Cerebellar nuclear complex (tissue), 1 donor: ENCODE measurements around the gene ASPHD2.
"Not testable (repeated sequence)": the region's sequence is repeated elsewhere in the genome, so short reads cannot be mapped to it uniquely, and the experiment has no call there.

Experiments
- DNase-seq, 2 experiments: peaks; one replicate each; lab custom pipeline; 2025; lab: John Stamatoyannopoulos, UW

ASPHD2 gene

GRCh38 chr22:26428515-26429457, at the start of gene ASPHD2:
ASPHD2 (plus strand) TSS chr22:26429260; CDS start chr22:26433616, 4,356 bp downstream.
- no peak for DNase-seq

GRCh38 chr22:26380072-26380830, 48.8 kb upstream of the ASPHD2 start:
- no peak for DNase-seq

- DNase-seq, result no peak
These were observed 46.3 kb upstream of the ASPHD2 start for GRCh38 chr22:26382782-26383181.

GRCh38 chr22:26383968-26384556, 45.0 kb upstream of the ASPHD2 start:
- no peak for DNase-seq

- no peak for DNase-seq
These were observed 43.9 kb upstream of the ASPHD2 start for GRCh38 chr22:26385164-26385563.

GRCh38 chr22:26389125-26389524, 39.9 kb upstream of the ASPHD2 start:
- no peak for DNase-seq

GRCh38 chr22:26391091-26391490, 38.0 kb upstream of the ASPHD2 start:
- no peak for DNase-seq

GRCh38 chr22:26391623-26392022, 37.4 kb upstream of the ASPHD2 start:
- DNase-seq, result no peak

- no peak for DNase-seq
These were observed 35.1 kb upstream of the ASPHD2 start for GRCh38 chr22:26393929-26394328.

- no peak for DNase-seq
These were observed 34.3 kb upstream of the ASPHD2 start for GRCh38 chr22:26394777-26395176.

- no peak for DNase-seq
These were observed 33.1 kb upstream of the ASPHD2 start for GRCh38 chr22:26395926-26396325.

GRCh38 chr22:26398741-26399153, 30.3 kb upstream of the ASPHD2 start:
- DNase-seq, result peak; percentile 7 to 71

- DNase-seq, result no peak
These were observed 29.8 kb upstream of the ASPHD2 start for GRCh38 chr22:26399289-26399688.

GRCh38 chr22:26401726-26402125, 27.3 kb upstream of the ASPHD2 start:
- no peak for DNase-seq

GRCh38 chr22:26404851-26405421, 24.1 kb upstream of the ASPHD2 start:
- no peak for DNase-seq

- no peak for DNase-seq
These were observed 22.9 kb upstream of the ASPHD2 start for GRCh38 chr22:26406118-26406517.

- DNase-seq, result not testable (repeated sequence)
These were observed 20.4 kb upstream of the ASPHD2 start for GRCh38 chr22:26408562-26409220.

GRCh38 chr22:26409719-26410335, 19.2 kb upstream of the ASPHD2 start:
- DNase-seq, result no peak

GRCh38 chr22:26410386-26410785, 18.7 kb upstream of the ASPHD2 start:
- DNase-seq, result no peak

- no peak for DNase-seq
These were observed 14.7 kb upstream of the ASPHD2 start for GRCh38 chr22:26414347-26414746.

- no peak for DNase-seq
These were observed 12.8 kb upstream of the ASPHD2 start for GRCh38 chr22:26416256-26416655.
